ENCODE results near the gene CCAR1.
"Not testable (repeated sequence)": the region's sequence is repeated elsewhere in the genome, so short reads cannot be mapped to it uniquely, and the experiment has no call there.

The CCAR1 gene

GRCh38 chr10:68720793-68721672 lies at the start of gene CCAR1:
Gene CCAR1, plus strand, starts transcription at chr10:68721239. Its CDS starts 1,266 bp downstream, at chr10:68722505.
- peak; percentile 92 for DNase-seq

- DNase-seq: no peak
These were observed 36.6 kb upstream of the CCAR1 start for GRCh38 chr10:68684413-68684812.

GRCh38 chr10:68696018-68696417 lies 25.0 kb upstream of the CCAR1 start:
- no peak for DNase-seq

- no peak for DNase-seq
These were observed 23.9 kb upstream of the CCAR1 start for GRCh38 chr10:68697106-68697505.

- no peak for DNase-seq
These were observed 20.8 kb upstream of the CCAR1 start for GRCh38 chr10:68700197-68700596.

GRCh38 chr10:68705548-68705947 lies 15.5 kb upstream of the CCAR1 start:
- no peak for DNase-seq

- not testable (repeated sequence) for DNase-seq
These were observed 12.1 kb upstream of the CCAR1 start for GRCh38 chr10:68708987-68709386.

- not testable (repeated sequence) for DNase-seq
These were observed 8.0 kb upstream of the CCAR1 start for GRCh38 chr10:68713065-68713464.

GRCh38 chr10:68717435-68717834 lies 3.6 kb upstream of the CCAR1 start:
- DNase-seq: no peak

- no peak for DNase-seq
These were observed 765 bp downstream of the CCAR1 start for GRCh38 chr10:68721673-68722335.

- no peak for DNase-seq
These were observed 4.0 kb downstream of the CCAR1 start for GRCh38 chr10:68725016-68725415.

- DNase-seq: no peak
These were observed 6.1 kb downstream of the CCAR1 start for GRCh38 chr10:68727146-68727545.

- DNase-seq: no peak
These were observed 11.6 kb downstream of the CCAR1 start for GRCh38 chr10:68732651-68733050.

GRCh38 chr10:68734349-68734748 lies 13.3 kb downstream of the CCAR1 start:
- DNase-seq: no peak

- no peak for DNase-seq
These were observed 14.1 kb downstream of the CCAR1 start for GRCh38 chr10:68735119-68735518.

- not testable (repeated sequence) for DNase-seq
These were observed 14.7 kb downstream of the CCAR1 start for GRCh38 chr10:68735739-68736138.

GRCh38 chr10:68740676-68741075 lies 19.6 kb downstream of the CCAR1 start:
- not testable (repeated sequence) for DNase-seq

GRCh38 chr10:68742397-68742796 lies 21.4 kb downstream of the CCAR1 start:
- no peak for DNase-seq

- no peak for DNase-seq
These were observed 31.8 kb downstream of the CCAR1 start for GRCh38 chr10:68752711-68753350.

GRCh38 chr10:68756246-68756645 lies 35.2 kb downstream of the CCAR1 start:
- DNase-seq: no peak

GRCh38 chr10:68756766-68757165 lies 35.7 kb downstream of the CCAR1 start:
- no peak for DNase-seq

- DNase-seq: no peak
These were observed 38.3 kb downstream of the CCAR1 start for GRCh38 chr10:68759223-68759863.

GRCh38 chr10:68759967-68760366 lies 38.9 kb downstream of the CCAR1 start:
- no peak for DNase-seq
